ENCODE results near the gene RFWD3.

DNA sequence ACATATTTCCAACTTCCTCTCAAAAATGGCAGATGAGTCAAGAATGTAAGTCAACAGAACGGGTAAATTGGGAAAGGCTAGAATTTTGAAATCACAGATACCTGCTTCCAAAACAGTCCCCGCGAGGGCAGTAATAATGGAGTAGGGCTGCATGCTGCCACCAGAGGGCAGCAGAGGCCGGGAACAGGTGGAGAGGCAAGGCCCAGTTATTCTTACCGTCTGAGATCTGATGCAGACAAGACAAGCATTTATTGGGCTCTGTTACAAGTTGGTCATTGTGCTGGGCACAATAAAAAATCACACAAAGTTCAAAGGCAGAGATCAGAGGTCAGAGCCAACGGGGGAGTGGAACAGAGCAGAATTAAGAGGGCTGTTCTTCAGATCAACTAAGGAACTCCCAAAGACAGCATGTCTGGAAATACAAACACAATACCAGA, 42.8 kb upstream of the RFWD3 start:
- TF ChIP-seq, protein P1, sequence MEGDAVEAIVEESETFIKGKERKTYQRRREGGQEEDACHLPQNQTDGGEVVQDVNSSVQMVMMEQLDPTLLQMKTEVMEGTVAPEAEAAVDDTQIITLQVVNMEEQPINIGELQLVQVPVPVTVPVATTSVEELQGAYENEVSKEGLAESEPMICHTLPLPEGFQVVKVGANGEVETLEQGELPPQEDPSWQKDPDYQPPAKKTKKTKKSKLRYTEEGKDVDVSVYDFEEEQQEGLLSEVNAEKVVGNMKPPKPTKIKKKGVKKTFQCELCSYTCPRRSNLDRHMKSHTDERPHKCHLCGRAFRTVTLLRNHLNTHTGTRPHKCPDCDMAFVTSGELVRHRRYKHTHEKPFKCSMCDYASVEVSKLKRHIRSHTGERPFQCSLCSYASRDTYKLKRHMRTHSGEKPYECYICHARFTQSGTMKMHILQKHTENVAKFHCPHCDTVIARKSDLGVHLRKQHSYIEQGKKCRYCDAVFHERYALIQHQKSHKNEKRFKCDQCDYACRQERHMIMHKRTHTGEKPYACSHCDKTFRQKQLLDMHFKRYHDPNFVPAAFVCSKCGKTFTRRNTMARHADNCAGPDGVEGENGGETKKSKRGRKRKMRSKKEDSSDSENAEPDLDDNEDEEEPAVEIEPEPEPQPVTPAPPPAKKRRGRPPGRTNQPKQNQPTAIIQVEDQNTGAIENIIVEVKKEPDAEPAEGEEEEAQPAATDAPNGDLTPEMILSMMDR (IDR thresholded peaks at IDR 0.05), result peak; percentile 95 to 97 (median 96)
- TF ChIP-seq POLR2A (IDR thresholded peaks at IDR 0.05), result no peak

All from right lobe of liver (tissue), 4 donors.